ENCODE data around the gene TIMM50. TPM values are rescaled to one million over a fixed set of nuclear protein-coding genes. Genes with fewer than 3 reads are reported as not detected.

Gene TIMM50
- 10 to 100 TPM; 60.0 to 80.9 TPM for total RNA-seq

DNA sequence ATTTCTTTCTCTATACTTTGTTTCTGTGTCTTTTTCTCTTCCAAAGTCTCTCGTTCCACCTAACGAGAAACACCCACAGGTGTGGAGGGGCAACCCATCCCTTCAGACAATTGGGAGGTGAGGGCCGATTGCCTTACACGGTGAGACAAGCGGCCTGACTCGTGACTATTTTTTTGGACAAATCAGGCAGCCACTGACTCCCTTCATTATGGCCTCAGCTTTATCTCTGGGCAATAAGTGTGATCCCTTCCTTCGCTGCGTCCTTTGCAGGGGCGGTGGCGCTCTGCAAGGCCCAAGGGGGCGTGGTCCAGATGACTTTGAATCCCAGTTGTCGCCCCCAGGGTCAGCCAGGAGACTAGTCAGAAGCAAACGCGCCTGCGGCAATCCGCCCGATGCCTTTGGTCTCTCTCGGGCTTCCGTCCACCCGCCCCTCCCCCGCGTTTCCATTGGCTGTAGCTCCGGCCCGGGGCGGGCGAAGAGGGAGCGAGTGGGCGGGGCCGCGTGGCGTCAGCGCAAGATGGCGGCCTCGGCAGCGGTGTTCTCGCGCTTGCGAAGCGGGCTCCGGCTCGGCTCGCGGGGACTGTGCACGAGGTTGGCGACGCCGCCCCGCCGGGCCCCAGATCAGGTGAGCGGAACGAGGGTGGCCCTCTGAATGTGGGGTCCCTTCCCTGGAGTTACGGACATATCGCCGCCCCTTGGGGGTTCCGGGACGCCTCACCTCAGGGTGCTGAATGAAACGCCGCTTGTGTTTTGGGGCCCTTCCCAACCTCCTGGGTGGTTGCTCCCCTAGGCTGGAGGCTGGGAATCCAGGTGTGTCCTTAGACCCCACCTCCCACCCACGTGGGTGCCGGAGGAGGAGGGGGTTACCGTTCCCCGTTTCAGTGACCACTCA lies at the start of gene TIMM50:
Gene TIMM50 (plus strand): TSS at position 502 of the 892 bp plus-strand sequence. CDS start 16 bp downstream, at position 518.
- Histone ChIP-seq H3K27me3 (no peaks in the 10 kb centered on the region), H3K9me3 (no peaks in the 10 kb centered on the region), H3K27ac (peak within 1 kb of the TSS; percentile 63 to 85), H3K36me3 (peaks cover 10% of the 10 kb centered on the region), H3K4me3 (peak within 1 kb of the TSS; percentile 68 to 99), H3K4me1 (peaks cover 0 to 19% of the 10 kb centered on the region in 2 donors)
- DNase-seq (ENCODE audit: low spot score), result peak; percentile 98
- peak in 1 of 2 donors; percentile 22 for TF ChIP-seq CTCF (IDR thresholded peaks at IDR 0.05)

DNA sequence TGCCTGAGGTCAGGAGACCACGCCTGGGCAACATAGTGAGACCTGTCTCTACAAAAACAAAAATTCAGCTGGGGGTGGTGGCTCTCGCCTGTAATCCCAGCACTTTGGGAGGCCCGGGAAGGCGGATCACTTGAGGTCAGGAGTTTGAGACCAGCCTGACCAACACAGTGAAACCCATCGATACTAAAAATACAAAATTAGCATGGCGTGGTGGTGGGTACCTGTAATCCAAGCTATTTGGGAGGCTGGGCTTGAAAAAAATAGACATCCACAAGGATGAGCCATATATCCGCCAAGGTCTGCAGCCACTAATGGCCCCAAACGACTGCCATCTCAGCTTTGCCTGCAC lies 48.0 kb upstream of the TIMM50 start:
- Histone ChIP-seq H3K4me1 (peaks cover 0 to 59% of the 10 kb centered on the region in 2 donors), H3K36me3 (peaks cover 35% of the 10 kb centered on the region), H3K9me3 (no peaks in the 10 kb centered on the region), H3K27me3 (no peaks in the 10 kb centered on the region), H3K4me3 (no peak overlapping the region), H3K27ac (no peak overlapping the region)
- no peak for DNase-seq (ENCODE audit: low spot score)
- no peak for TF ChIP-seq CTCF (IDR thresholded peaks at IDR 0.05)

DNA sequence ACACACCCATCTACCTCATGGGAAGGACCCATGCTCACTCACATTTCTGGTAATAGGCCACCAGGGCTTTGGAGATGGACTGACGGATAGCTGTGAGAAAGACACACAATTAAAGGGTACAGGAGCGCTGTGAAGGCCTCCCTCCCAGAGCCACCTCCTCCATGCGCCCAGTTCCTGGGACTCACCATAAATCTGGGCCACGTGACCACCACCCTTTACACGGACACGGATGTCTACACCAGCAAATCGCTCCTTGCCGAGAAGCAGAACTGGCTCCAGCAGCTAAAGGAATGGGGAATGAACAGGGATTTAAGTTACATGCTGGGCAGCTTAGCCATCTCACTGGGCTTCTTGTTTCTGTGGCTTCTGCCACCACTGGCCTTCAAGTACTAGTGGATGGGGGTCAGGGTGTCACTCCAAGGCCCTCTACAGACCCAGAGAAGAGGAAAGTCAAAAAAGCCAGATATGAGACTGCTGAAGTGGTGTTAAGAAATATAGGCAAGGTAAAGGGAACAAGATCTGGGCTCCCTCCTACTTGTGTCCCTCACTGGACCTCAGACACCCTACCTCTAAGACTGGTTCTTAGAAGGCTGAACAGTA lies 47.1 kb upstream of the TIMM50 start:
- H3K27ac ChIP-seq, result no peak overlapping the region
- H3K36me3 ChIP-seq, result peaks cover 35% of the 10 kb centered on the region
- no peak overlapping the region for H3K4me3 ChIP-seq
- H3K27me3 ChIP-seq, result no peaks in the 10 kb centered on the region
- no peak for TF ChIP-seq CTCF (IDR thresholded peaks at IDR 0.05)
- peaks cover 0 to 49% of the 10 kb centered on the region in 2 donors for H3K4me1 ChIP-seq
- H3K9me3 ChIP-seq, result no peaks in the 10 kb centered on the region
- DNase-seq (ENCODE audit: low spot score), result no peak

DNA sequence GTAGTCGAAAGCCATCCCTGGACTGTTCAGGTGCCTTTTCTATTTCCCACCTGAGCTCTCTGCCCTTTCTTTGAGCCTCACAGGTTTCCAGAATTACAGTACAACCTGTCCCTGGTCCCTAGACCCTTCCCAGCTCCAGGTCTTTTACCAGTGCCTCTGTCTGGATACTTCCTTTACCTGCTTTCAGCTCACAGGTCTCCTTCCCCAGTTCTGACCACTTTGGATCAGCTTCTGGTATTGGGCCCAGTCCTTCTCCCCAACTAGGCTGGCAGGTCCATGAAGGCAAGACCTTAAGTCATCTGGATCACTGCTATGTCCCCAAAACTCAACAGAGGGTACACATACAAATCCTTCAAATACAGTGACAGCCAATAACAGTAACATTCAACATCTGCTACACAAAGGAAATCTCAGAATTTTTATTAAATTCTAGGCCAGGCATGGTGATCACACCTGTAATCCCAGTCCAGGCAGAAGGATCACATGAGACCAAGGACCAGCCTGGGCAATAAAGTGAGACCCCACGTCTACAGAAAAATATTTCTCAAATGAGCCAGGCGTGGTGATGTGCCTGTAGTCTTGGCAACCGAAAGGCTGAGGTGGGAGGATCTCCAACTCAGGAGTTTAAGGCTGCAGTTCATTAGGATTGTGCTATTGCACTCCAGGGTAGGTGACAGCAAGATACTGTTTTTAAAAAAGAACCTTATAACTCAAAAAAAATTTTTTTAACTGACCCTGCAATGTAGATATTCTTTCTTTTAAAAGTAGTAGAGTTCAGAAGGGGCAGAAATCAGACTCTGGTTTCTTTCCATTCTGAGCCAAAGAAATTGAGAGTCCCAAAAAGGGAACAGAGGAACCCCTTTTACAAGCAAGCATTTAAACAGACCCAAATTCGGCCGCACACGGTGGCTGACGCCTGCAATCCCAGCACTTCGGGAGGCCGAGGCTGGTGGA lies 46.2 kb upstream of the TIMM50 start:
- Histone ChIP-seq H3K27me3 (no peaks in the 10 kb centered on the region), H3K9me3 (no peaks in the 10 kb centered on the region), H3K36me3 (peaks cover 35% of the 10 kb centered on the region), H3K4me3 (peak overlapping the region; percentile 89 to 96), H3K27ac (peak overlapping the region in 1 of 2 donors; percentile 88), H3K4me1 (peaks cover 0 to 41% of the 10 kb centered on the region in 2 donors)
- no peak for DNase-seq (ENCODE audit: low spot score)
- TF ChIP-seq CTCF (IDR thresholded peaks at IDR 0.05), result no peak

GRCh38 chr19:39435499-39436349 lies 44.9 kb upstream of the TIMM50 start, which contains the start of gene RPS16:
Gene RPS16 (minus strand): TSS chr19:39435949. CDS start chr19:39435895, 54 bp downstream.
- peak; percentile 97 for DNase-seq (ENCODE audit: low spot score)
- H3K36me3 ChIP-seq, result peaks cover 35% of the 10 kb centered on the region
- H3K9me3 ChIP-seq, result no peaks in the 10 kb centered on the region
- peak within 1 kb of the TSS; percentile 89 to 96 for H3K4me3 ChIP-seq
- H3K4me1 ChIP-seq, result peaks cover 0 to 36% of the 10 kb centered on the region in 2 donors
- no peaks in the 10 kb centered on the region for H3K27me3 ChIP-seq
- TF ChIP-seq CTCF (IDR thresholded peaks at IDR 0.05), result no peak
- H3K27ac ChIP-seq, result peak within 1 kb of the TSS; percentile 86 to 88
